ENCODE measurements around the gene IFI44. TPM values are rescaled to one million over a fixed set of nuclear protein-coding genes. Genes with fewer than 3 reads are reported as not detected.

The IFI44 gene
- total and polyA plus RNA-seq, 2 donors from 2014 or later: 21.9 to 42.3 TPM

- Histone ChIP-seq H3K9me3 (ENCODE audit: control insufficient read depth in 2 of 3, insufficient read depth in 1 of 3, low read length in 3 of 3) (no peaks in the 10 kb centered on the region), H3K4me3 (ENCODE audit: low read length in 3 of 3) (no peak overlapping the region), H3K4me1 (ENCODE audit: control insufficient read depth in 2 of 3, insufficient read depth in 2 of 3, low read depth in 1 of 3, low read length in 3 of 3) (peaks cover 0 to 2% (median 0%) of the 10 kb centered on the region in 3 donors), H3K27ac (ENCODE audit: low read depth in 2 of 2, low read length in 2 of 2) (no peak overlapping the region), H3K9ac (ENCODE audit: low read length in 3 of 3) (no peak overlapping the region), H3K27me3 (ENCODE audit: control insufficient read depth, insufficient read depth, low read length) (no peaks in the 10 kb centered on the region), H3K36me3 (ENCODE audit: control insufficient read depth in 2 of 3, insufficient read depth in 3 of 3, low read length in 3 of 3) (no peaks in the 10 kb centered on the region)
- no peak for TF ChIP-seq CTCF (IDR thresholded peaks at IDR 0.05; ENCODE audit: borderline replicate concordance, extremely low read depth, insufficient read depth)
- intact Hi-C loops (cut with DNase I): no loop called here
- FAIRE-seq: no peak
- no peak for DNase-seq
Measured at GRCh38 chr1:78624035-78624434, 25.6 kb upstream of the IFI44 start.

GRCh38 chr1:78627321-78627720 is 22.3 kb upstream of the IFI44 start:
- Histone ChIP-seq H3K27ac (ENCODE audit: low read depth in 2 of 2, low read length in 2 of 2) (no peak overlapping the region), H3K4me1 (ENCODE audit: control insufficient read depth in 2 of 3, insufficient read depth in 2 of 3, low read depth in 1 of 3, low read length in 3 of 3) (no peaks in the 10 kb centered on the region), H3K36me3 (ENCODE audit: control insufficient read depth in 2 of 3, insufficient read depth in 3 of 3, low read length in 3 of 3) (no peaks in the 10 kb centered on the region), H3K27me3 (ENCODE audit: control insufficient read depth, insufficient read depth, low read length) (no peaks in the 10 kb centered on the region), H3K9me3 (ENCODE audit: control insufficient read depth in 2 of 3, insufficient read depth in 1 of 3, low read length in 3 of 3) (no peaks in the 10 kb centered on the region), H3K9ac (ENCODE audit: low read length in 3 of 3) (no peak overlapping the region), H3K4me3 (ENCODE audit: low read length in 3 of 3) (no peak overlapping the region)
- intact Hi-C loops (cut with DNase I): no loop called here
- no peak for TF ChIP-seq CTCF (IDR thresholded peaks at IDR 0.05; ENCODE audit: borderline replicate concordance, extremely low read depth, insufficient read depth)
- peak; percentile 11 for FAIRE-seq
- no peak for DNase-seq

GRCh38 chr1:78630600-78630999 is 19.0 kb upstream of the IFI44 start:
- FAIRE-seq (no peak), DNase-seq (no peak)
- no peaks in the 10 kb centered on the region for H3K4me1 ChIP-seq (ENCODE audit: control insufficient read depth in 2 of 3, insufficient read depth in 2 of 3, low read depth in 1 of 3, low read length in 3 of 3)
- H3K9ac ChIP-seq (ENCODE audit: low read length in 3 of 3): no peak overlapping the region
- H3K27ac ChIP-seq (ENCODE audit: low read depth in 2 of 2, low read length in 2 of 2): no peak overlapping the region
- H3K9me3 ChIP-seq (ENCODE audit: control insufficient read depth in 2 of 3, insufficient read depth in 1 of 3, low read length in 3 of 3): no peaks in the 10 kb centered on the region
- no peaks in the 10 kb centered on the region for H3K36me3 ChIP-seq (ENCODE audit: control insufficient read depth in 2 of 3, insufficient read depth in 3 of 3, low read length in 3 of 3)
- no peak overlapping the region for H3K4me3 ChIP-seq (ENCODE audit: low read length in 3 of 3)
- TF ChIP-seq CTCF (IDR thresholded peaks at IDR 0.05; ENCODE audit: borderline replicate concordance, extremely low read depth, insufficient read depth): no peak
- no peaks in the 10 kb centered on the region for H3K27me3 ChIP-seq (ENCODE audit: control insufficient read depth, insufficient read depth, low read length)
- intact Hi-C loops (cut with DNase I): no loop called here

GRCh38 chr1:78633209-78633608 is 16.4 kb upstream of the IFI44 start:
- no peak for FAIRE-seq
- Histone ChIP-seq H3K4me1 (ENCODE audit: control insufficient read depth in 2 of 3, insufficient read depth in 2 of 3, low read depth in 1 of 3, low read length in 3 of 3) (no peaks in the 10 kb centered on the region), H3K9me3 (ENCODE audit: control insufficient read depth in 2 of 3, insufficient read depth in 1 of 3, low read length in 3 of 3) (no peaks in the 10 kb centered on the region), H3K36me3 (ENCODE audit: control insufficient read depth in 2 of 3, insufficient read depth in 3 of 3, low read length in 3 of 3) (no peaks in the 10 kb centered on the region), H3K4me3 (ENCODE audit: low read length in 3 of 3) (no peak overlapping the region), H3K27ac (ENCODE audit: low read depth in 2 of 2, low read length in 2 of 2) (no peak overlapping the region), H3K9ac (ENCODE audit: low read length in 3 of 3) (no peak overlapping the region), H3K27me3 (ENCODE audit: control insufficient read depth, insufficient read depth, low read length) (no peaks in the 10 kb centered on the region)
- intact Hi-C loops (cut with DNase I): no loop called here
- no peak for TF ChIP-seq CTCF (IDR thresholded peaks at IDR 0.05; ENCODE audit: borderline replicate concordance, extremely low read depth, insufficient read depth)
- DNase-seq: no peak
